Lower leg skin (tissue), 4 donors: ENCODE measurements around the gene KLHDC7A. TPM values are rescaled to one million over a fixed set of nuclear protein-coding genes. Genes with fewer than 3 reads are reported as not detected.
A peak's percentile ranks its signal among the peaks of the same experiment; 100 is the strongest.

ENCODE experiments used
- DNase-seq, 2 donors: peaks; one replicate each; pipeline ENCODE4 v3.0.0-alpha.2; 2019; ENCODE audit warnings: low spot score in 2 of 2
- H3K4me3 ChIP-seq: fragments of 200-600 bp; sonication (generic); 2 replicates; pipeline ENCODE4 v1.5.1; 2017; ENCODE audit warnings: mild to moderate bottlenecking, low read depth; ENCODE audit not compliant: poor library complexity, severe bottlenecking
- POLR2A ChIP-seq, 2 donors: fragments of 450-650 bp; IDR thresholded peaks; one replicate each; pipeline ENCODE4 v1.6.1; 2016 to 2017; ENCODE audit warnings: antibody characterized with exemption in 2 of 2, mild to moderate bottlenecking in 1 of 2, moderate library complexity in 1 of 2
- WGBS, 2 donors: methylation state at CpG; one replicate each; pipeline ENCODE4 v1.1.5; 2018; 5-methylcytosine and 5-hydroxymethylcytosine counted together
- intact Hi-C: fragments of 100-400 bp; cut with DNase I; formaldehyde crosslinking; loops from one replicate; pipeline ENCODE4 v1.15.0; 2023; ENCODE audit warnings: low total_unique reads
- total RNA-seq, 4 donors: library from RNA; depleted of rRNA; stranded (reverse); fragments of >200 nt; gene quantifications; one replicate each; pipeline ENCODE4 v1.1.0, GENCODE V29; 2016
- TF ChIP-seq, protein P1 (sequence below), 3 donors: fragments of 450-650 bp; IDR thresholded peaks; one replicate each; pipeline ENCODE4 v1.5.1; 2016; ENCODE audit warnings: antibody characterized with exemption in 3 of 3, mild to moderate bottlenecking in 3 of 3, moderate library complexity in 2 of 3

KLHDC7A gene
- total RNA-seq, 4 donors from 2014 or later: 0.11 to 0.29 (median 0.15) TPM; not detected in 1

DNA sequence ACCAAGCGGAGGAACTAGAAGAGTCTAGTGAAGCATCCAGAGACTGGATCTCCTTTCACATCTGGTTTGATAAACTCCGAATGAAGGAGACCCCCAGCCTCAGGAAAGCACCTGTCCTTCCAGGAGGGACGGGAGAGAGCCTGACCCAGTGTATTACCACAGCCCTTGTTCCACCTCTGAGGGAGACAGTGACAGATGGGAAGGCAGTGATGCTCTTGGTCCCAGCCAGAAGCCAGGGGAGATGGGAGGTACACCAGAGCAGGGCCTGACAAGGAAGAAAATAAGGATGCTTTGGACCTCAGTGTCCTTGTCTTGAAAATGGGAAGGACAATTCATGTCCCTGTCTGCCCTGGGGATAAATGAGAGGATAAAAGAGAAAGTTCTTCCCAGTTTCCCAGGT is 3.5 kb downstream of the KLHDC7A start:
- no peak for TF ChIP-seq POLR2A (IDR thresholded peaks at IDR 0.05)
- TF ChIP-seq, protein P1, sequence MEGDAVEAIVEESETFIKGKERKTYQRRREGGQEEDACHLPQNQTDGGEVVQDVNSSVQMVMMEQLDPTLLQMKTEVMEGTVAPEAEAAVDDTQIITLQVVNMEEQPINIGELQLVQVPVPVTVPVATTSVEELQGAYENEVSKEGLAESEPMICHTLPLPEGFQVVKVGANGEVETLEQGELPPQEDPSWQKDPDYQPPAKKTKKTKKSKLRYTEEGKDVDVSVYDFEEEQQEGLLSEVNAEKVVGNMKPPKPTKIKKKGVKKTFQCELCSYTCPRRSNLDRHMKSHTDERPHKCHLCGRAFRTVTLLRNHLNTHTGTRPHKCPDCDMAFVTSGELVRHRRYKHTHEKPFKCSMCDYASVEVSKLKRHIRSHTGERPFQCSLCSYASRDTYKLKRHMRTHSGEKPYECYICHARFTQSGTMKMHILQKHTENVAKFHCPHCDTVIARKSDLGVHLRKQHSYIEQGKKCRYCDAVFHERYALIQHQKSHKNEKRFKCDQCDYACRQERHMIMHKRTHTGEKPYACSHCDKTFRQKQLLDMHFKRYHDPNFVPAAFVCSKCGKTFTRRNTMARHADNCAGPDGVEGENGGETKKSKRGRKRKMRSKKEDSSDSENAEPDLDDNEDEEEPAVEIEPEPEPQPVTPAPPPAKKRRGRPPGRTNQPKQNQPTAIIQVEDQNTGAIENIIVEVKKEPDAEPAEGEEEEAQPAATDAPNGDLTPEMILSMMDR (IDR thresholded peaks at IDR 0.05): no peak
- 87 to 91% methylated on average over 3 of the region's 3 CpGs for WGBS, 2 donors
- no peak overlapping the region for H3K4me3 ChIP-seq
- DNase-seq: peak in 1 of 2 donors; percentile 25
- intact Hi-C loops: no loop called here

DNA sequence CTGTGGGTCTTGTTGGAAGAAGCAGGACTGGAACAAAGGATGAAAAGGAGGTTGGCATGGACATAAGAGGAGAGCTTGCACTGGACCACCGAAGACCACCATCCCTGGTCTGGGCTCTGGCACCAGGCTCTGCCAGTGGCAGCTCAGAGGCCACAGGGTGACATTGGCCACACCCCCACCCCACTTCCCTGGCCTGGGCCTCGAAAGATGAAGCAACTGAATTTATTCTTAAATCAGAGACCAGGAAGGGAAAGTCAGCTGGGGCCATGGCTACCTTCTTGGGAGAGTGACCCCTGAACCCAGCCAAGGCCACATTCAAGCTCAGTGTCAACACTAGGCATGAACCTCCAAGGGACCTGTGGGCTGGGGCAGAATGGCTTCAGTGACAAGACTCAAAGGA is 4.0 kb downstream of the KLHDC7A start:
- 74 to 85% methylated on average over 2 of the region's 2 CpGs for WGBS, 2 donors
- H3K4me3 ChIP-seq: no peak overlapping the region
- intact Hi-C loops: no loop called here
- DNase-seq: peak in 1 of 2 donors; percentile 65
- TF ChIP-seq, protein P1 (IDR thresholded peaks at IDR 0.05): no peak
- no peak for TF ChIP-seq POLR2A (IDR thresholded peaks at IDR 0.05)

DNA sequence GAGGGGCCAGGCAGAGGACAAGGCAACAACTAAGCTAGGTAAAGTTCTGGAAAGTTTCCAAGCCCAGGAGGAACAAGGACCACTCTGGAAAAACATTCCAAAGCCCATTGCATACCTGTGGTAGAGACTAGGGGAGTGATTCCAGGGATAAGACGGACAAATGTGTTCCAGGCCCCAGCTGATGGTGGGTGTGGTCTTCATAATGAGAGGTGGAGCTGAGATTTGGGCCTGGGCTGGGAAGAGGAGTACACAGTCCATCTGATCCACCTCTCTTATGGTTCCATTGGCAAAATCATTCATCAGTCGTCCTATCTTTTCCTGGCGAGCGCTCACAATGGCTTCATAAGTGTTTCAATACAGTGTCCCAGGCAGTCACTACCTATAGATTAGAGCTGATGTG is 4.5 kb downstream of the KLHDC7A start:
- DNase-seq: peak in 1 of 2 donors; percentile 32
- no peak for TF ChIP-seq POLR2A (IDR thresholded peaks at IDR 0.05)
- TF ChIP-seq, protein P1 (IDR thresholded peaks at IDR 0.05): no peak
- intact Hi-C loops: no loop called here
- H3K4me3 ChIP-seq: no peak overlapping the region
- 88 to 90% methylated on average over 4 of the region's 4 CpGs for WGBS, 2 donors

DNA sequence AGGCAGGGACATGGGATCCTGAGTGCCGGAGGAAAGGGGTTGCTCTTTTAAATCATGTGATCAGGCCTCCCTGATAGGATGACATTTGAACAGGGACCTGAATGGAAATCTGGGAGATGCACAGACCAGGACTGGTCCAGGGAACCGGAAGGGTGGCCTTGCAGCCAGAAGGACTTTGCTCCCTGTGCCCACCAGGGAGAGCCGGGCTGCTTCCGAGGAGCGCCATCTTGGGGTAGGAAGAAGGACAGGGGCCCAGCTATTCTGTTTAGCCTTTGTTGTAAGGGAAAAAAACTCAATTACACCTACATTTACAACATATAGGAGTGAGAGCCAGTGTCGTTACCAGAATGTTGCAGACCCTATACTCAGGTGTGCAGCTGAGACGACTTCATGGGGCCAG is 5.5 kb downstream of the KLHDC7A start:
- DNase-seq: peak in 1 of 2 donors; percentile 31
- intact Hi-C loops: no loop called here
- no peak overlapping the region for H3K4me3 ChIP-seq
- 31 to 56% methylated on average over 7 of the region's 7 CpGs for WGBS, 2 donors
- TF ChIP-seq, protein P1 (IDR thresholded peaks at IDR 0.05): no peak
- no peak for TF ChIP-seq POLR2A (IDR thresholded peaks at IDR 0.05)

DNA sequence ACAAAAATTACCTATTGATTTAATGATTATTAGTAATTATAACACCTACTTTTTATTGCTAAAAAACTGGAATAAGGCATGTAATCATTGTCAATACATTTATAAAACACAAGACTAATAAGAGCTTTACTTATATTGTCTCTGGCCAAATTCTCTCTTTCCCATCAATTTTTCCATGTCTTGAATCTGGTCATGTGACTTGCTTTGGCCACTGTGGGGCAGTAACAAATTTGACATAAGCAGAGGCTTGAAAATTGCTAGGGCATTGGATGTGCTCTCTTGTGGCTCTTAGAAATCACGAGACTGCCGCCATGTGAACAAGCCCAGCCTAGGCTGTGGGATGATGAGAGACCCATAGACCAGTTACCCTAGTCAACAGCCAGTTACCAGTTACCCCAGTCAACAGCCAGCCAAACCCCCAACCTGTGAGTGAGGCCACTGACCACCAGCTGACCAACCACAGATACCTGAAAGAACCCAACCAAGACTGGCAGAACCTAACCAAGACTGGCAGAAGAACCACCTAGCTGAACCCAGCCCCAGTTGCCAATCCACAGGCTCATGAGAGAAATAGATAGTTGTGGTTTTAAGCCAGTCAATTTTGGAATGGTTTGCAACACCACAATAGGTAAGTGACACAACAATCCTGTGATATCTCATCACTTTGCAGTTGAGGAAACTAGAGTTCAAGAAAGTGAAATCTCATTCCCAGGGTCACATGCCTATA is 8.8 kb downstream of the KLHDC7A start:
- peak in 1 of 2 donors; percentile 23 for DNase-seq
- no peak overlapping the region for H3K4me3 ChIP-seq
- 93 to 96% methylated on average over 2 of the region's 2 CpGs for WGBS, 2 donors
- TF ChIP-seq, protein P1 (IDR thresholded peaks at IDR 0.05): no peak
- TF ChIP-seq POLR2A (IDR thresholded peaks at IDR 0.05): no peak
- intact Hi-C loops: no loop called here

DNA sequence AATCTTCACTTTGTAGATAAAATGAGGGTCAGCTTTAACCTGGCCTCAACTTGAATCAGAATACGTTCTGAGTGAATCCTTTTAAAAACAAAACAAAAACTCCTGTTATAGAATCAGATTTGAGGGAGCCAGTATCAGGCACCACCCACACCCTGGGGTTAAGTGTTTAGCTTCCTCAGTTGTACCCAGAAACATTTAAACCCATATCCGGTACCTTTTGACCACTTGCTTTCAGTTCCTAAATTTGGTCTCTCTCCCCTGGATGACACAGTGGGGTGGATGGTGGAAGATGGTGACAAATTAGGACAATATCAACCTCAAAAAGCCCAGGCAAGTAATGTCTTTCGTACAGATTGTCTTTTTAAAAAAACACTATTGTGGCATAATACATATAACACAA is 10.4 kb downstream of the KLHDC7A start:
- WGBS, 2 donors: 57 to 64% methylated on average over 3 of the region's 3 CpGs
- no peak for DNase-seq
- intact Hi-C loops: no loop called here
- H3K4me3 ChIP-seq: no peak overlapping the region
- TF ChIP-seq POLR2A (IDR thresholded peaks at IDR 0.05): no peak
- TF ChIP-seq, protein P1 (IDR thresholded peaks at IDR 0.05): no peak
